ENCODE results near the gene GNL3L.
"Not testable (repeated sequence)": the region's sequence is repeated elsewhere in the genome, so short reads cannot be mapped to it uniquely, and the experiment has no call there.

The GNL3L gene

DNA sequence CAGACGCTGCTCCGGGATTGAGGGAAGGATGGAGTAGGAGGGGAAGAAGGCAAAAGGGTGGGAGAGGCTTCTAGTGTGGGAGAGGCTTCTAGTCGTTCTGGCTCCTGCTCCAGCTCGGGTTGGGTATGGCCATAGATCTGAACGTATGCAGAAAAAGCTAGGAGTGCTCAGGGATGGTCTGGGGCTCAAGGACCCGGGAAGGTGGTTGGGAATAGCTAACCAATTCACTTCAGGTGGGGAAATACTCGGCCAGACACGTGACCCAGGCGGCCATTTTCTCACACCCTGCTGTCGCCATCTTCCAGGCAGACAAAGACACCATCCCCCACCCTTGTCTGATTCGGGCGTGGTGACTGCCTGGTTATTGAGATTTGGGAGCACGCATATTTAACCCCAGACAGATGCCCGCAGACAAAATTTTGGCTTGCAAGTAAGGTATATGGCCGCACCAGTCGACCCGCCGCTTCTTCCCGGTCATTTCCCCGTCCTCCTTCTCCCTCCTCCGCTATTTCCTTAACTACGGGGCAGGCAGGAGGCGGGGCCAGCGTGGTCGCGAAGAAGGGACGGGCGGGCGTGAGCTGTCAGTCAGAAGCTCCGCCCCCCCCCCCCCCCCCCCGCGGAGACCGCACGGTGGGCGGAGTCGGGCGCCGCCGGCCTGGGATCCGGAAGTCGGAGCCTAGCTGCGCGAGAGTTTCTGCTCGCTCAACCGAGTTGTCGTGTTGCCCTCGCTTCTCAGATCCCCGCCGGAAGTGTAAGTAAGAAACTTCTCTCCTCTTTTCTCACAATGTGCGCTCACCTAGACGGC is at the start of gene GNL3L:
TSS of gene GNL3L (plus strand) at position 668 of the 805 bp plus-strand sequence. CDS start 2,348 bp downstream, outside the sequence.
- peak; percentile 63 for DNase-seq (ENCODE audit: low read depth in 2 of 2)

DNA sequence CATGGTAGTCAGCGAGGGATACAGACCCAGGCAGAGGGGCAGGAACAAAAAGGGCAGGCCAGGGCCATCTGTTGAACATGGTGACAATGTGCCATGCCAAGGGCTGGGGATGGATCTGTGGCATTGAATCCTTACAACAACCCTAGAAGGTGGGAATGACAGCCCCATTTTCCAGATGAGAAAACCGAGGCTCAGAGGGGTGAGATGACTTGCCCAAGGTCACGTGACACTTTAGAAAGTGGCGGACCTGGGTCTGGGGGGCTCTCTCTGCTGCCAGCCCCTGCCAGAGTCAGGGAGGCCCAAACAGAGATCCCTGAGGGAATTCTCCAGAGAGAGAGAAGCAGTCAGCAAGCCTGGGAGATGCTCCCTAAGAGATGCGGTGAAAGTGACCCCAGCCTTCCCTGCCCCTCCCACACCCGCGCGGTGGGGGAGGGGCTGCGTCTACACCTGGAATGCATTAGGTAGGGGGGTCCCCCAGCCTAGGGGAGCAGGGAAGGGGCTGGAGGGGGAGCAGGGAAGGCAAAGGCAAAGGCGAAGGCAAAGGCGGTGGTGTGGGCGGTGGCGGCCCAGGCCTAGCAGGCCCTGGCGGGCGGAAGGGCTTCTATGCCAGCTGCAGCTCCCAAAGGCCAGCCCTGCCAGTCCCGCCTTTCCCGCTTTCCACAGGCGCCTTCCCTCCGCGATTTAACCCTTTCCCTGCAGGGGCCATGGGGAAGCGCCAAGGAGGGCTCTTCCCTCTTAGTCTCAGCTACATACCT is 47.0 kb upstream of the GNL3L start:
- DNase-seq (ENCODE audit: low read depth in 2 of 2): no peak

DNA sequence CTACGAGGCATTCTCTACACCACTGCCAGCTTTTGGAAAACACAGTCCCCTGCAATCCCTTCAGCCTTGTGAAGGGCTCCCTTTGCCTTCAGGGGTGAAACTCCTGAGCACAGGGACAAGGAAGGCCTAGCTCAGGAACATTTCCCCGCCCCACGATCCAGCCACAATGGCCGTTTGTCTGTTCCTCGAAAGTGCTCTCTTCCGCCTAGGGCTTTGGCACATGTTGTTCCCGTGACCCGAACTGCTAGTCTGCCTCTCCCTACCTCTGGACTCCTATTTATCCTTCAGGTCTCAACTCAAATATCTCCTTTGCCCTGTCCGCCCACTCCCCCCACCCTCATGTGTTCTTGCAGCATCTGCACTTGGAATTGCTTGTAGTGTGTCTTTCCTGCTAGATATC is 46.1 kb upstream of the GNL3L start:
- DNase-seq (ENCODE audit: low read depth in 2 of 2): no peak

GRCh38 chrX:54484666-54485065 is 45.4 kb upstream of the GNL3L start:
- no peak for DNase-seq (ENCODE audit: low read depth in 2 of 2)

- not testable (repeated sequence) for DNase-seq (ENCODE audit: low read depth in 2 of 2)
Measured at GRCh38 chrX:54489819-54490218, 40.2 kb upstream of the GNL3L start.

DNA sequence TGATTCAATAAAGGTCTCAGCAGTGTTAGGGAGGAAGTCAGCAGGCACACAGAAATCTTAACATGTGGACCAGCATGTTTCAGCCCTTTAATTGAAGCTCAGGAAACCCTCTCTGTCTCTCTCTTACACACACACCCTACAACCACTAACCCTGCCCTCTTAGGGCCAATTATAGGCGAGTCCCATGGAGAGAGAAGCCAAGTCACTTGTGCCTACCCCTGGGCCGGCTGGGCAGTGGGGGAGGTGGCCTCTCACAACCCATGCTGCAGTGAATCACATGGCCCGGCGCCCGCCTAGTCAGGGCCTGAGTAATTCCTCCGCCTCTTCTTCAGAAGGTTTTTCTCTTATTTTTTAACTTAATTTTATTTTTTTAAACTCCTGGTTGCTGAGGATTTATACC is 37.7 kb upstream of the GNL3L start:
- no peak for DNase-seq (ENCODE audit: low read depth in 2 of 2)

DNA sequence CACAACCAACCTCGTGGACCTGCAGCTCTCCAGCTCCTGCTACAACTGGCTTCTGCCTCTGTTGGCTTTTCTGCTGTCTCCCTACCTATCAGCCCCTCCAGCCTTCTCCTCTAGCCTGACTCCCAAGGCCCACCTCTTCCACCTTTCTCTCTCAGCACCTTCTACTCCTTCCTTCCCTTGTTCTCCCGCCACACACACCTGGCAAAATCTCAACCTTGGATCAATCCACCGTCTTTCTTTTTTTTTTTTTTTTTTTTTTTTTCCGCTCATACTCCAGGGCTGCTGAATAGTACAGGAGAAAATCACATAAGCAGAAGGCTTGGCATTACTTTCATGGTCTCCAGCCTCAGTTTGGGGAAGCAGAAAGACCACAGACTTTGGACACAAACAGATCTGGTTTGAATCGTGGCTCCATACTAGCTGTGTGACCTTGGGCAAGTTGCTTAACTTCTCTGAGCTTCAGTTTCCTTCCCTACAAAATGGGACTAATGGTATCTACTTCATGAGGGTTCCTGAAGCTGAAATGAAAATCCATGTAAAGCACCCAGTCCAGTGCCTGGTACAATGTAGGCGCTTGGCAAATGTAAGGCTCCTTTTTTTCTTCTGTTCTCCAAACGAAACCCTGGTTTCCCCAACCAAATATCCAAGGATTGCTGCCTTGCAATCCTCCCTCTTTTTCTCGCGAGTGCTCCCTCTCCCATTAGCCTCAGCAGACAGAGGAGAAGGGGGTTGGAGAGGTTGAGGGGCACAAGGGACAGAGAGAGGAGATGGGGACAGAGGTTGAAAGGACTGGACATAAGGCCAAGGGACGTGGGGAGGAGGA is 35.6 kb upstream of the GNL3L start:
- DNase-seq (ENCODE audit: low read depth in 2 of 2): no peak

GRCh38 chrX:54494989-54495813 is 34.8 kb upstream of the GNL3L start:
- DNase-seq (ENCODE audit: low read depth in 2 of 2): no peak

DNA sequence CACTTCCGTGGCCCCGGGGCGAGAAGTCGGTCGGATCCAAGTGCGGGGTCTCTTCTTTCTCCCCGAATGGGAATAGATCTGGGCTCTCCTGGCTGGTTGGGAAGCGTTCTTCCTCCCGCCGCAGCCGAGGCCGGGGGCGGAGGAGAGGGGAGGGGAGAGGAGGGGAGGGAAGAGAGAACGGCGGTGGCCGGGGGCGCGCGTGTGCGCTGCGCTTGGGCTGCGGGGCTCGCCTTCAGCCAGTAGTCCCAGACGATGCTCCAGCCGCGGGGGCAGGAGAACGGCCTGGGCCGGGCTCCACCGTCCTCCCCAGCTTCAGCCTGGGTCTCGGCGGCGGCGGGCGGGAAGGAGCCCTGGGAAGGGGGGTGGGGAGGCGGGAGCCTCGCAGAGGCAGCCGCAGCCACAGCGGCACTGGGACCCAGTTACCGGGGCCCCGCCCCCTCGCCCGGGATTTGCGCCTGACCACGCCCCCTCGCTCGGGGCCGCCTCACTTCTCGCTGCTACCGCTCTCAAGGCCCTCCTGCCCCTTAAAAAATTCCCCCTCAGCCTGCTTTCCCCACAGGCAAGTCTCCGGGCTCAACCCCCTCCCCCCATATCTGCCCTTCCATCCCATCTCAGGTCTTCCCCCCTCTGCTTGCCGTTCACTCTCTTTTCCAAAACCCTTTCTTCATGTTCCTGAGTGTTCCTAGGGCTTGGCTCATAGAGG is 34.1 kb upstream of the GNL3L start, which contains the start of gene FGD1:
TSS of gene FGD1 (minus strand) at position 421 of the 703 bp plus-strand sequence. CDS start 802 bp downstream, outside the sequence.
- peak in 1 of 2 donors; percentile 15 for DNase-seq (ENCODE audit: low read depth in 2 of 2)

DNA sequence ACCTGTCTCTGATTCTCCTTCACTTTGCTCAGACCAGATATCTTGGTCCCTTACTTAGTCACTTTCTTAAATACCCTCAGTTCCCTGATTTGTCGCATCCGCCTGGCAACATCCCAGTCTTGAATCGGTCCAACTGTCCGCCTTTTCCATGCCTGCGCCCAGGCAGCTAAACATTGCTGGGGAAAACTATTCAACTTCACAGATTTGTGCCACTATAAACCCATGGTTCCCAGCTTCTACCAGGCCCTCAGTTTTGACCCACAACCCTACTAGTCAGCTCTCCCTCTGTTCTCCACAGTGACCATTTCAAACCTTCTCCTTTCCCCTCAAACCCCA is 33.5 kb upstream of the GNL3L start:
- no peak for DNase-seq (ENCODE audit: low read depth in 2 of 2)

GRCh38 chrX:54496936-54497335 is 33.1 kb upstream of the GNL3L start:
- no peak for DNase-seq (ENCODE audit: low read depth in 2 of 2)

DNA sequence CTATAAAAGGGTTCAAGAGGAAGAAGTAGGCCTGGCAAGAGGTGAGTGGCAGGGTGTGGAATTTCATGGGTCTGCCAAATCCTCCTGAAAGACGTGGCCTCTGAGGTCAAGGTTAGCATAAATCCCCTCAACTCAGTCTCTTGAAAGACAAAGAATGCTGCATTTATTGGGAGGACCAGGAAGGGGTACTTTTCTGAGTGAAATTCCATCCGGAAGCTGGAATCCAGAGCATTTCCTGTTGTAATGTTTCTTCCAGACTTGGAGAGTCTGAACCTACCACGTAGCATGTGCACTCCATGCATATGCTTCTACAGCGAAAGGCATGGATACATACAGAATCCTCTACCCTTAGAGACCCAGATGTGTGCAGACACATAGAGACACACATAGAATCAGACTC is 20.6 kb upstream of the GNL3L start:
- DNase-seq (ENCODE audit: low read depth in 2 of 2): no peak

GRCh38 chrX:54529151-54529550 is 868 bp upstream of the GNL3L start:
- no peak for DNase-seq (ENCODE audit: low read depth in 2 of 2)

GRCh38 chrX:54530357-54530900 is 410 bp downstream of the GNL3L start:
- DNase-seq (ENCODE audit: low read depth in 2 of 2): no peak

DNA sequence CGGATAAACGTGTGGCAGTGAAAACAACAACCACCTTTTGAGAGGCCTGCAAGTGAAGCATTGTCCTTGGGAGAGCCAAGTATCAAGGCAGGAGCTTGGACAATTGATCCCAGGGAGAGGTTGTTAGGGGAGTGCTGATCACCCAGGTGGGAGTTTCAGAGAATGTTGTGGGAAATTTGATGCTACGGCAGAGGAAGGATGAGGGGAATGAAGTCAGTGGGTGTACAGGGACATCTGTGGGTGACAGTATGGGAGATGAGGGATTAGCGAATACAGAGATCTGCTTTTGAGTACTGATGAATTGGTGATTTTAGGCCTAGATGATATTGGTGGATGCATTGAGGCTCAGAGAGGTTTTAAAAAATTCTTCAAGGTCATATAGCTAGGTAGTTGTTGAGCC is 4.3 kb downstream of the GNL3L start:
- DNase-seq (ENCODE audit: low read depth in 2 of 2): no peak

DNA sequence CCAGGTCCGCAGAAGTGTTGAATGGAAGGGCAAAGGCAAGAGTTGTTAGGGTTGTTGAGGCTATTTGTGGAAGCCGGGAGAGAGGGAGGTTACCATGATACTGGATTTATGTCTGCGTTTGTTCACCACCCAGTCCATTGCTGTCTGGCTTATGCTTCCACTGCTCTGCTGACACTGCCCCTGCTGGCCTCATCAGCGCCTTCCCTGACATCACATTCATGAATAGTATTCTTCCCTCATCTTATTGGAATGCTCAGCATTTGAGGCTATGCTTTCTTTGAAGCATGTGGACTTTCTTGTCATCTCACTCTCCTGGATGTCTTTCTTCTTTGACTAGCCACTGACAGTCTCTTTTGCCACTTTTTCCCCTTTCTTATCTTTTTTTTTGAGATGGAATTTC is 10.3 kb downstream of the GNL3L start:
- no peak for DNase-seq (ENCODE audit: low read depth in 2 of 2)

DNA sequence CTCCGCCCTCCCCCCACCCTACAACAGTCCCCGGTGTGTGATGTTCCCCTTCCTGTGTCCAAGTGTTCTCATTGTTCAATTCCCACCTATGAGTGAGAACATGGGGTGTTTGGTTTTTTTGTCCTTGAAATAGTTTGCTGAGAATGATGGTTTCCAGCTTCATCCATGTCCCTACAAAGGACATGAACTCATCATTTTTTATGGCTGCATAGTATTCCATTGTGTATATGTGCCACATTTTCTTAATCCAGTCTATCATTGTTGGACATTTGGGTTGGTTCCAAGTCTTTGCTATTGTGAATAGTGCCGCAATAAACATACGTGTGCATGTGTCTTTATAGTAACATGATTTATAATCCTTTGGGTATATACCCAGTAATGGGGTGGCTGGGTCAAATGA is 12.2 kb downstream of the GNL3L start:
- DNase-seq (ENCODE audit: low read depth in 2 of 2): not testable (repeated sequence)

GRCh38 chrX:54550821-54551220 is 20.8 kb downstream of the GNL3L start:
- no peak for DNase-seq (ENCODE audit: low read depth in 2 of 2)

DNA sequence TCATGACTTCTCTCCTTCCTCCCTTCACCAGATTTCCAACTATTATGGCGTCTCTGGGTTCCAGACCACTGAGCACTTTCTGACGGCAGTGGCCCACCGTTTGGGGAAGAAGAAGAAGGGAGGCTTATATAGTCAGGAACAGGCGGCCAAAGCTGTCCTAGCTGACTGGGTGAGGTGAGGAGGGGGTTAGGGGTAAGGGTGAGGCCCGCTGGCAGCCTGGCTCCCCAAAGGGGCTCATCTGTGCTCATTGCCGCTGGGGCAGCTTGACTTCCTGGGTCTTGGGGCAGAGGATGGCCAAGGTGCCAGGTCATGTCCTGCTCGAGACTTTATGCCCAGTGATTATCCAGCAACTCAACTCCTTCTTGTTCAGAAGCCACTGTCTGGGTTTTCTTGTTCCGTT is 21.8 kb downstream of the GNL3L start:
- DNase-seq (ENCODE audit: low read depth in 2 of 2): no peak

DNA sequence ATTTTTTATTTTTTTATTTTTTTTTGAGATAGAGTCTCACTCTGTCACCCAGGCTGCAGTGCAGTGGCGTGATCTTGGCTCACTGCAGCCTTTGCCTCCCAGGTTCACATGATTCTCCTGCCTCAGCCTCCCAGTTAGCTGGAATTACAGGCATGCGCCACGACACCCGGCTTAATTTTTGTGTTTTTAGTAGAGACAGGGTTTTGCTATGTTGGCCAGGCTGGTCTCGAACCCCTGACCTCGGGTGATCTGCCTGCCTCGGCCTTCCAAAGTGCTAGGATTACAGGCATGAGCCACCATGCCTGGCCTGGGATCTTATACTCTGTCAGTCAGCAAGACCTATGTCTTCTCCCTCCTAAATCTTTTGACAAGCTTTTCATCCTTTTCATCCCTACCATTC is 25.0 kb downstream of the GNL3L start:
- not testable (repeated sequence) for DNase-seq (ENCODE audit: low read depth in 2 of 2)
